A172 (cell line): ENCODE data around the gene EPHB6. TPM values are rescaled to one million over a fixed set of nuclear protein-coding genes. Genes with fewer than 3 reads are reported as not detected.

Experiments used
- total RNA-seq: library from RNA; depleted of rRNA; stranded (reverse); fragments of >200 nt; shearing (Covaris generic); gene quantifications from 2 replicates; pipeline ENCODE4 v1.2.3, GENCODE V29; 2014; rRNA removed

The EPHB6 gene
- total RNA-seq, 1 experiment from 2014 or later = 2.7 TPM

Other genes with a start within 250 kb of the EPHB6 start
- gene PRSS1, start 105.6 kb upstream of the EPHB6 start, total RNA-seq = not detected in 2 replicates
- not detected in 2 replicates for gene PRSS2, start 84.1 kb upstream of the EPHB6 start, total RNA-seq
- not detected in 2 replicates for gene TRPV6, start 30.7 kb downstream of the EPHB6 start, total RNA-seq
- 0.22 TPM in 1 of 2 replicates, not detected in the other for gene TRPV5, start 78.7 kb downstream of the EPHB6 start, total RNA-seq
- gene LLCFC1, start 84.4 kb downstream of the EPHB6 start, total RNA-seq = not detected in 2 replicates
- 0.46 TPM in 1 of 2 replicates, not detected in the other for gene KEL, start 107.3 kb downstream of the EPHB6 start, total RNA-seq
- not detected in 2 replicates for gene OR9A2, start 172.1 kb downstream of the EPHB6 start, total RNA-seq
- not detected in 2 replicates for gene OR6V1, start 197.3 kb downstream of the EPHB6 start, total RNA-seq